Embryonic facial prominence (tissue), 1 donor: ENCODE measurements around the gene AIF1L.

Source experiments
- DNase-seq: peaks from one replicate; pipeline ENCODE4 v3.0.0-alpha.2; 2016; ENCODE audit errors: extremely low spot score

Gene AIF1L

GRCh38 chr9:131167146-131167692, 70.9 kb downstream of the AIF1L start:
- no peak for DNase-seq

GRCh38 chr9:131167936-131168335, 71.6 kb downstream of the AIF1L start:
- DNase-seq = no peak

GRCh38 chr9:131169563-131170240, 73.4 kb downstream of the AIF1L start:
- no peak for DNase-seq
